ENCODE data around the gene NMT1.

GRCh38 chr17:45029096-45029495 is 32.0 kb upstream of the NMT1 start:
- no peak for TF ChIP-seq BCL6B (tag by site-specific recombination; IDR thresholded peaks at IDR 0.05)
- TF ChIP-seq SP2 (tag by site-specific recombination; IDR thresholded peaks at IDR 0.05): no peak
- no peak for TF ChIP-seq ZNF148 (tag by site-specific recombination; IDR thresholded peaks at IDR 0.05; ENCODE audit: borderline replicate concordance)

Data from HEK293 (cell line).